Natural killer cell treated with Interleukin-12 subunit alpha and Interleukin-12 subunit beta and Interleukin-15 and Interleukin-18, amount 100 ng/mL, for 72 hours (primary cell): ENCODE measurements around the gene INSRR. TPM values are rescaled to one million over a fixed set of nuclear protein-coding genes. Genes with fewer than 3 reads are reported as not detected.

ENCODE experiments used
- total RNA-seq, 2 donors: library from RNA; stranded (reverse); gene quantifications; one replicate each; pipeline ENCODE4 v1.2.3, GENCODE V29; 2022

The INSRR gene
- total RNA-seq, 2 donors from 2014 or later = 0.14 TPM

Other genes with a start within 250 kb of the INSRR start
- not detected for gene HAPLN2, start 239.7 kb downstream of the INSRR start, total RNA-seq
- gene BCAN, start 217.0 kb downstream of the INSRR start, total RNA-seq = under 1 TPM; 0.36 to 0.67 TPM
- not detected for gene NES, start 181.7 kb downstream of the INSRR start, total RNA-seq
- gene CRABP2, start 153.5 kb downstream of the INSRR start, total RNA-seq = 1 to 10 TPM; 2.4 to 4.6 TPM
- 10 to 100 TPM; 33.0 to 37.4 TPM for gene METTL25B, start 130.6 kb downstream of the INSRR start, total RNA-seq
- gene ISG20L2, start 130.4 kb downstream of the INSRR start, total RNA-seq = 10 to 100 TPM; 67.5 to 97.5 TPM
- gene MRPL24, start 118.0 kb downstream of the INSRR start, total RNA-seq = 10 to 100 TPM; 52.9 to 71.2 TPM
- gene HDGF, start 107.4 kb downstream of the INSRR start, total RNA-seq = 100 to 1,000 TPM; 208 to 308 TPM
- 100 to 1,000 TPM in 1 of 2 donors, 10 to 100 TPM in 1; 86.2 to 116 TPM for gene PRCC, start 91.6 kb downstream of the INSRR start, total RNA-seq
- 100 to 1,000 TPM; 153 to 188 TPM for gene SH2D2A, start 42.3 kb downstream of the INSRR start, total RNA-seq
- 1 to 10 TPM; 1.4 to 8.1 TPM for gene NTRK1, start 1.7 kb upstream of the INSRR start, total RNA-seq
- under 1 TPM in 1 of 2 donors, not detected in 1; 0.64 TPM for gene PEAR1, start 34.6 kb upstream of the INSRR start, total RNA-seq
- gene LRRC71, start 61.5 kb upstream of the INSRR start, total RNA-seq = not detected
- 1 to 10 TPM; 1.0 to 2.5 TPM for gene ARHGEF11, start 186.6 kb upstream of the INSRR start, total RNA-seq
- 1 to 10 TPM; 1.7 to 3.6 TPM for gene ETV3L, start 240.7 kb upstream of the INSRR start, total RNA-seq